ENCODE results near the gene CTTNBP2NL. TPM values are rescaled to one million over a fixed set of nuclear protein-coding genes. Genes with fewer than 3 reads are reported as not detected.
"Not testable (repeated sequence)": the region's sequence is repeated elsewhere in the genome, so short reads cannot be mapped to it uniquely, and the experiment has no call there.

CTTNBP2NL gene
- total and polyA plus RNA-seq, 2 experiments from 2014 or later, result 19.2 to 38.4 TPM

GRCh38 chr1:112417271-112417670 lies 21.3 kb downstream of the CTTNBP2NL start:
- Histone ChIP-seq H3K9ac (no peak overlapping the region), H3K36me3 (ENCODE audit: low read depth) (peaks cover 60% of the 10 kb centered on the region), H3K4me1 (ENCODE audit: insufficient read depth) (peaks cover 6% of the 10 kb centered on the region; the same call in 1 of the 2 replicates), H3K79me2 (ENCODE audit: insufficient read depth) (peaks cover 99% of the 10 kb centered on the region), H3K27me3 (replicated peaks; ENCODE audit: insufficient read depth) (no peaks in the 10 kb centered on the region), H3F3A (ENCODE audit: insufficient read depth) (peaks cover 23% of the 10 kb centered on the region), H2AFZ (no peak overlapping the region), H3K27ac (no peak overlapping the region), H3K4me3 (no peak overlapping the region), H3K4me2 (ENCODE audit: unreplicated experiment) (no peak overlapping the region), H3K9me3 (ENCODE audit: low read depth) (no peaks in the 10 kb centered on the region), H3K9me2 (ENCODE audit: insufficient read depth) (no peaks in the 10 kb centered on the region), H4K20me1 (ENCODE audit: insufficient read depth) (no peaks in the 10 kb centered on the region; the same call in 1 of the 2 replicates)
- no peak for DNase-seq
- in situ Hi-C loops (cut with MboI), result no loop called here
- TF ChIP-seq EZH2 (IDR thresholded peaks at IDR 0.05; ENCODE audit: insufficient read depth, poor library complexity, severe bottlenecking), result no peak
- no peak for TF ChIP-seq EZH2phosphoT487 (IDR thresholded peaks at IDR 0.05; ENCODE audit: insufficient read depth, low read depth)

GRCh38 chr1:112418099-112418892 lies 22.3 kb downstream of the CTTNBP2NL start:
- WGBS, 2 experiments (ENCODE audit: low coverage in 1 of 2, low lambda C conversion rate in 2 of 2, missing lambda C conversion rate in 2 of 2), result 34 to 51% methylated on average over 2 of the region's 2 CpGs
- Histone ChIP-seq H3K9me3 (ENCODE audit: low read depth) (no peaks in the 10 kb centered on the region), H3K9me2 (ENCODE audit: insufficient read depth) (no peaks in the 10 kb centered on the region), H3K4me1 (ENCODE audit: insufficient read depth) (peaks cover 6% of the 10 kb centered on the region; the same call in 1 of the 2 replicates), H3K36me3 (ENCODE audit: low read depth) (peaks cover 50% of the 10 kb centered on the region), H3K79me2 (ENCODE audit: insufficient read depth) (peaks cover 99% of the 10 kb centered on the region), H3K27me3 (replicated peaks; ENCODE audit: insufficient read depth) (no peaks in the 10 kb centered on the region), H4K20me1 (ENCODE audit: insufficient read depth) (no peaks in the 10 kb centered on the region; the same call in 1 of the 2 replicates), H3K4me3 (no peak overlapping the region), H2AFZ (no peak overlapping the region), H3K27ac (no peak overlapping the region), H3F3A (ENCODE audit: insufficient read depth) (peaks cover 23% of the 10 kb centered on the region), H3K4me2 (ENCODE audit: unreplicated experiment) (no peak overlapping the region), H3K9ac (no peak overlapping the region)
- TF ChIP-seq EZH2phosphoT487 (IDR thresholded peaks at IDR 0.05; ENCODE audit: insufficient read depth, low read depth), result no peak
- no peak for TF ChIP-seq EZH2 (IDR thresholded peaks at IDR 0.05; ENCODE audit: insufficient read depth, poor library complexity, severe bottlenecking)
- DNase-seq, result no peak
- in situ Hi-C loops (cut with MboI), result no loop called here

GRCh38 chr1:112423207-112423606 lies 27.2 kb downstream of the CTTNBP2NL start:
- Histone ChIP-seq H3K79me2 (ENCODE audit: insufficient read depth) (peaks cover 99% of the 10 kb centered on the region), H3K27me3 (replicated peaks; ENCODE audit: insufficient read depth) (no peaks in the 10 kb centered on the region), H4K20me1 (ENCODE audit: insufficient read depth) (no peaks in the 10 kb centered on the region), H3K4me2 (ENCODE audit: unreplicated experiment) (no peak overlapping the region), H3K27ac (no peak overlapping the region), H3K9ac (no peak overlapping the region), H3K9me2 (ENCODE audit: insufficient read depth) (no peaks in the 10 kb centered on the region), H3K4me3 (no peak overlapping the region), H3K4me1 (ENCODE audit: insufficient read depth) (peaks cover under 1% of the 10 kb centered on the region; the same call in 1 of the 2 replicates), H3K9me3 (ENCODE audit: low read depth) (no peaks in the 10 kb centered on the region), H3K36me3 (ENCODE audit: low read depth) (peaks cover 19% of the 10 kb centered on the region), H3F3A (ENCODE audit: insufficient read depth) (no peaks in the 10 kb centered on the region; the same call in 1 of the 2 replicates), H2AFZ (no peak overlapping the region)
- 38 to 57% methylated on average over 1 of the region's 1 CpG for WGBS, 2 experiments (ENCODE audit: low coverage in 1 of 2, low lambda C conversion rate in 2 of 2, missing lambda C conversion rate in 2 of 2)
- no peak for TF ChIP-seq EZH2phosphoT487 (IDR thresholded peaks at IDR 0.05; ENCODE audit: insufficient read depth, low read depth)
- TF ChIP-seq EZH2 (IDR thresholded peaks at IDR 0.05; ENCODE audit: insufficient read depth, poor library complexity, severe bottlenecking), result no peak
- DNase-seq, result no peak
- in situ Hi-C loops (cut with MboI), result no loop called here

GRCh38 chr1:112423666-112424065 lies 27.7 kb downstream of the CTTNBP2NL start:
- H3K9ac ChIP-seq; H3K9me3 ChIP-seq (ENCODE audit: low read depth); H3F3A ChIP-seq (ENCODE audit: insufficient read depth); DNase-seq; in situ Hi-C loops (cut with MboI); H3K27me3 ChIP-seq (replicated peaks; ENCODE audit: insufficient read depth); H3K4me3 ChIP-seq; H2AFZ ChIP-seq; H3K9me2 ChIP-seq (ENCODE audit: insufficient read depth); H4K20me1 ChIP-seq (ENCODE audit: insufficient read depth); H3K27ac ChIP-seq; H3K4me1 ChIP-seq (ENCODE audit: insufficient read depth); H3K4me2 ChIP-seq (ENCODE audit: unreplicated experiment): not testable (repeated sequence)
- Histone ChIP-seq H3K36me3 (ENCODE audit: low read depth) (peaks cover 19% of the 10 kb centered on the region), H3K79me2 (ENCODE audit: insufficient read depth) (peaks cover 99% of the 10 kb centered on the region)
- WGBS, 2 experiments (ENCODE audit: low coverage in 1 of 2, low lambda C conversion rate in 2 of 2, missing lambda C conversion rate in 2 of 2), result 93 to 97% methylated on average over 11 of the region's 11 CpGs

All from GM23248 (cell line).